Kidney capillary endothelial cell (primary cell): Measurements from ENCODE around the gene TMEM178B.
"Not testable (repeated sequence)": the region's sequence is repeated elsewhere in the genome, so short reads cannot be mapped to it uniquely, and the experiment has no call there.

ENCODE experiments used
- DNase-seq: peaks from one replicate; pipeline ENCODE4 v3.0.0-alpha.2; 2018; ENCODE audit warnings: low spot score

The TMEM178B gene

GRCh38 chr7:141356161-141356560, 282.3 kb downstream of the TMEM178B start:
- no peak for DNase-seq

GRCh38 chr7:141358386-141358785, 284.5 kb downstream of the TMEM178B start:
- DNase-seq: no peak

GRCh38 chr7:141359262-141359661, 285.4 kb downstream of the TMEM178B start:
- no peak for DNase-seq

GRCh38 chr7:141359740-141360415, 286.0 kb downstream of the TMEM178B start:
- no peak for DNase-seq

- no peak for DNase-seq
Observed at GRCh38 chr7:141360416-141360760, 286.5 kb downstream of the TMEM178B start.

- no peak for DNase-seq
Observed at GRCh38 chr7:141360803-141361202, 286.9 kb downstream of the TMEM178B start.

GRCh38 chr7:141361479-141361878, 287.6 kb downstream of the TMEM178B start:
- DNase-seq: no peak

GRCh38 chr7:141361960-141362359, 288.1 kb downstream of the TMEM178B start:
- DNase-seq: no peak

- no peak for DNase-seq
Observed at GRCh38 chr7:141362580-141363435, 288.9 kb downstream of the TMEM178B start.

GRCh38 chr7:141363748-141364147, 289.9 kb downstream of the TMEM178B start:
- DNase-seq: no peak

- no peak for DNase-seq
Observed at GRCh38 chr7:141366091-141366621, 292.3 kb downstream of the TMEM178B start.

GRCh38 chr7:141369422-141369821, 295.6 kb downstream of the TMEM178B start:
- DNase-seq: no peak

- DNase-seq: no peak
Observed at GRCh38 chr7:141370178-141370577, 296.3 kb downstream of the TMEM178B start.

- no peak for DNase-seq
Observed at GRCh38 chr7:141370650-141371049, 296.8 kb downstream of the TMEM178B start.

- DNase-seq: no peak
Observed at GRCh38 chr7:141374425-141374824, 300.6 kb downstream of the TMEM178B start.

- DNase-seq: no peak
Observed at GRCh38 chr7:141375442-141375841, 301.6 kb downstream of the TMEM178B start.

GRCh38 chr7:141377906-141378305, 304.0 kb downstream of the TMEM178B start:
- no peak for DNase-seq

GRCh38 chr7:141378405-141378804, 304.5 kb downstream of the TMEM178B start:
- DNase-seq: no peak

- DNase-seq: no peak
Observed at GRCh38 chr7:141381794-141382427, 308.0 kb downstream of the TMEM178B start.

GRCh38 chr7:141383356-141383755, 309.5 kb downstream of the TMEM178B start:
- DNase-seq: not testable (repeated sequence)

GRCh38 chr7:141386881-141387280, 313.0 kb downstream of the TMEM178B start:
- no peak for DNase-seq

GRCh38 chr7:141387521-141388217, 313.8 kb downstream of the TMEM178B start:
- no peak for DNase-seq
